GM15510 (cell line): ENCODE data around the gene UBR4.

Experiments
- POLR2A ChIP-seq: IDR thresholded peaks from 3 replicates; pipeline ENCODE4 v1.6.1; 2011; ENCODE audit warnings: borderline replicate concordance; ENCODE audit not compliant: insufficient read length; ENCODE audit errors: extremely low read depth

Gene UBR4

DNA sequence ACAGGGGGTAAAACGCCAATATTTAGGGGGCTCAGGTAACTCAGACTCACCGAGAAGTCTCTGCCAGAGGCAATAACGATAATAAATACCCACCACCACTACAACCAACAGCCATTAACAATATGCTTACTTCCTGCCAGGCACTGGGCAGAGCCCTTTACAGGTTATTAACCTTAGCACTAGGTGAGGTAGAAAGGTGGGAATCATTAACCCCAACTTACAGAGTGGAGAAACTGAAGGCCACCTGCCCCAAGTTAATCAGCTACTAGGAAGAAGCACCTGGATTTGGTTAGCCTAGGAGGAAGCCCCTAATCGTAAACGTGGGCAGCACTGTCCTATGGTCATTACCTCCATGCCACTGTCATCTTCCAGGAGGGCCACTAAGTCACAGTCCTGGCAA is 110.0 kb downstream of the UBR4 start:
- no peak for TF ChIP-seq POLR2A

DNA sequence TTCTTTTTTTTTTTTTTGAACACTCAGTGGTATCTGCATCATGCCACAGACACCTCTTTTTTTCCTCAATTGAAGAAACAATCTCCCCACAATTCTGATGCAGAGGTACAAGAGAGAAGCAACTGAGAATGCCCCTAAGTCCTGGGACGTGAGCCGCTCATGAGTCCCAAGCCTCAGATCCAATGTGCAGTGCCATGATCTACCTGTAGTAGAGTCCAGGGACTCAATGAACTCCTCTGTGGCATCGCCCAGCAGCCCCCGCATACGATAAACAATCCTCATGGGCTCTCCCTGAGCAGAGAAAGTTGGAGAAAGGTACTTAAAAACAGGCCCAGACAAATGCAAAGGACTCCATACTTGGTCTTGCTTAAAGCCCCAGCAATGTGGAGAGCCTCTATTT is 113.1 kb downstream of the UBR4 start:
- no peak for TF ChIP-seq POLR2A

DNA sequence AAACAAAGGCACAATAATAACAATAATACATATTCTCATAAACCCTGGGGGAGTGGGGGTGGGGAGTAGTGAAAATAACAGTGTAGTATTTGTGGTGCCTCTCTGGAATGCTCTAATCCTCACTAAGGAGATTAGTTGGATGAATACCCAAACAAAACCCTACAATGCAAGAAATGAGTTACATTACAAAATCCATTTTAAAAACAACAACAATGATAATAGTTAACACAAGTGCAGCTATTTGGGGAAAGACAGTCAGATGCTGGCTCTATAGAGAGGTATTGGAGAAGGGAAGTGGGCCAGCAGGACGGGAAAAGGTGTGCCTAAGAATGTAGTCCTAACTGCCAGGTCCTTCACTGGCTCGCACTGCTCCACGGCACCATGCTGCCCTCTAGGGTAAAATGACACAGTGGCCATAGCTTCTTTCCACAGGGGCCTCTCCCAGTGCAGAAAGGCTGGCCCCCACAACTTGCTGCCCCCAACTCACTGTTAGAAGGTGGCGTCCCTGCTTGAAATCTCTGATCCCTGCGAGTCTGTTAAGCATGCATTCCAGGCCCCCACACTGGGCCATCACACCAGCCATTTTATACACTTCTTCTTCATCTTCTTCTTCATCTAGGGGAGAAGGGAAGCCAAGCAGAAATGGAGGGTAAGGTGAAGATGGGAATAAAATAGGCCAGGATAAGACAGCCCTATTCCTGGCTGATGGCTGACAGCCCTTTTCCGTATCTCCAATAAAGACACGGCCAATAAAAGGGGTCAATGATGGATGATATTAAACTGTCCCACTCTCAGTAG is 113.8 kb downstream of the UBR4 start:
- no peak for TF ChIP-seq POLR2A

DNA sequence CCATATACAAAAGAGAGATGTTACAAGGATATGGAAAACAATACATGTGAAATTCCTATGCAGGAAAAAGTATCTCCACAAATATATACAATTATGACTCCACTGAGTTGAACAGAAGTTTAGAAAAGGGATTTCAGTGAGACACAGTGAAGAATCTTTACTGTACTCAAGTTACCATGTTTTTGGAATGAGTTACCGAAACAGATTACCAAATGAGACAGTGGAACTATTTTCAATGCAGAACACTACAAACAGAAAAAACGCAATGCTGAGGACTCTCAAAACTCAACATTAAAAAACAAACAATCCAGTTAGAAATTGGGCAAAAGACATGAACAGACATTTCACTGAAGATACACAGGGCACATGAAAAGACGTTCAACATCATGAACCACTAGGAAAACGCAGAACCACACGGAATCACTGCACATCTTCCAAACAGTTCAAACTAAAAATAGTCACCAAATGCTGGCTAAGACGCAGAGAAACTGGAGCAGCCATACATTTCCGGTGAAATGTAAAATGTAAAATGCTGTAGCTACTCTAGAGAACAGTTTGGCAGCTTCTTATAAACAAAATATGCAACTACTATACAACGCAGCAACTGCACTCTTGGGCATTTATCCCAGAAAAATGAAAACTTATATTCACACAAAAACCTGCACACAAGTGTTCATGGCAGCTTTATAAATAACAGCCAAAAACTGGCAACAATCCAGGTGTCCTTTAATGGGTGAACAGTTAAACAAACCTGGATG is 118.7 kb downstream of the UBR4 start:
- TF ChIP-seq POLR2A, result no peak

DNA sequence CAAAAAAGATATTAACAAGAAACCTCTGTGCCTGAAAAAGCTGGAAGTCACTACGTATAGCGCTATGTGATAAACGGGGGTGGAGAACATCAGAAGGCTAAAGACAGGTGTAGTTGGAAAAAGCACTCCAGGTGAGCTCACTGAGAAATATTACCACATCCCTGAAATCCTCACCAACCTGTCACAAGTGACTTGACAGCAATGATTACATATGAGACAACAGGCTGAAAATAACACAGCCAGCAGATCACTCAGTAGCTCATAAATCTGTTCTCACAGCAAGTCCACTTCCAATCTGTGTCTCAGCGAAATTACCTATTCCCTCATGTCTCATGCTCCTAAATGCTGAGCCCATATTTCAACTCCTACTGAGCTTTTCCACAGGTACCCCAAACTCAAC is 120.5 kb downstream of the UBR4 start:
- TF ChIP-seq POLR2A, result no peak

DNA sequence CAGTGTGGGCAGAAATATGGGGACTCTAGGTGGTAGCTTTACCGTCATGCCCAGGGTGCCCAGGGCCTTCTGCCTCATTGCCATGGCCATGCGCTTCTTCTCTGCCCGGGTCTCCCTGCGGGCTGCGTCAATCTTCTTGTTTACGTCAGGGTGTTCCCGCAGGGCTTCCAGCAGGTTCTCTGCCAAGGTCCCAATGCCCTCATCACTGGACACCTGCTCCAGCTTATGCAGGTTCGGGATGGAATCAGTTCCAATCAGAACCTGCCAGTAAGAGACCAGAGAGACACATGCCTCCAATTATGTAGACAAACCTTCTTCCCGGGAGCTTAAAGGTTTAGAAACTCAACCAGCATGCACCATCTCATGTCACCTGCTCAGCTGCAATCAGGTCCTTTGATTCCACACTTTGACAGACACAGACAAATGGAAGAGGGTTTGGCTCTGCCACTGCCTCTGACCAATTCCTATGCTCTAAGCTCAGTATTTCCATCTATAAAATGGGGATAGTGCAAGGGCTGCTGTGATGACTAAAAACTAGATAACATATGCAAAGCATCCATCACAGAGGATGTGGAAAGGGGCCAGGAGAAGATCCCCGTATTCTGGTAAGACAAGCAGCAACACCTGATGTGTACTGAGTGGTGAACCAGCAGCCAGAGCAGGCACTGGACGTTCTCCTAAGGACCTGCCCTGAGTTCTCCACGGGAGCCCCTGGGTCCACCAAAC is 121.2 kb downstream of the UBR4 start:
- TF ChIP-seq POLR2A, result no peak

DNA sequence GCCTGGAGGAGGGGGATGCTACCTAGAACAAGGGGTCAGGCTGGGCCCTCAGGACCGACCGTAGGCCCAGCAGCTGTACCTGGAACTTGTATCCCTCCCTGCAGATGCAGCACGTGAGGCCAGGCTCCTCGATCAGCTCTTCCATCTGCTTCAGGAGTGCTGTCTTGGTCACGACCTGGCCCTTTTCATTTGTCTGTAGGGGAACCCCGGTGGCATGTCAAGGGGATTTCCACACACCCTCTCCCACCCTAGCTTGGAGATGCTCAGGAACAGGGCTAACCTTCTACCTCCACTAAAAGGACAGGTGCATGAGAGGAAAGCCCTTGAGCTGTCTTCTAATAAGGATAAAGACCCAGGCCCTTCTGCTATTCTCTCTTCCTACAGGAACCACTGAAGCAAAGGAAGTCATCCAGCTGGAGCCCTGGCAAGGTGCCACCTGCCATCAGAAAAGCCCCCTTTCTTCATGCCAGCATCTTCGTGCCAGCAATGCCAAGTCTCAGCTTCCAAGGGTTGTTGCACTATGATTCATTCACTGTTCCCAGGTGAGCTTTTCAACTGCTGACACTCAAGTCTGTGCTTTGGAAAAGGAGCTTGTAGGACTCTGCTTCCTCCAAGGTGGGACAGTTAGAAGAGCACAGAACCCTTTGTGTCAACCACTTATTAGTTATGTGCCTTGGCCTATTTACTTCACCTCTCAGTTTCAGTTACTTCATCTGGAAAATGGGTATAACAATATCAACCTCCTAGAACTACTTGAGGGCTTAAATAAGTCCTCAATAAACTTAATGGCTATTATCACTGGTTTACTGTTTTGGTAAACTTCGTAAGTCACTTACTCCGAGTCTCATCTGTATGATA is 122.1 kb downstream of the UBR4 start:
- no peak for TF ChIP-seq POLR2A

DNA sequence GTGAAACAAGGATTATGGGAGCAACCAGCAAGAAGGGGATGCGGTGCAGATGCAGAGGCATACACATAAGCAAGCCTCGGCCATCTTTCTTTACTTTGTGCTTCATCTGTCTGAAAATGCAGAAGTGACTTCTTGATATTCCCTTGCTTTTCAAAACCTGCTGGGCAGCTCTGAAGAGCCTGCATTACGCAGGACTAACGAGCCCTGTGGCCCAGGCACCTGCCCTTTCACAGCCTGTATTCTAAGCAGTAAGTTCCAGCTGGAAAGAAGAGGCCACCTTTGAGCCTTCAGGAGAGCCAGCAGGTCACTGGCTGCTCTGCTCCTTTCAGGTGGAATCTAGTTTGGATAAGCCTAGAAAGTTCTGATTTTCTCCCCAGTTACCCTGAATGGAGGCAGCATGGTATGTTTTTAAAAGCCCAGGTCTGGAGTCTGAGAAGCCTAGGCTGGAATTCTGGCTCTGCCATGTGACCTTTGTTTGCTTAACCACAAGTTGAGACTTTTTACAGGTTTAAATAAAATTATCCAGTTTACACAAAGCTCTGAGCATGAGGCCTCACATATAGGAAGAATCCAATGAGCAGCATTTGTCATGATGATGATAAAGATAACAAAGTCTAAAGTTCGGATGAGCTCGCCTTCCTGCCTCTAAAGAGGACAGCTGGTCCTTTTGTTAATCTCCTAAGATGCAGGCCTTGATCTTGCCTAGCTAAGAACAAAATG is 122.9 kb downstream of the UBR4 start:
- no peak for TF ChIP-seq POLR2A

DNA sequence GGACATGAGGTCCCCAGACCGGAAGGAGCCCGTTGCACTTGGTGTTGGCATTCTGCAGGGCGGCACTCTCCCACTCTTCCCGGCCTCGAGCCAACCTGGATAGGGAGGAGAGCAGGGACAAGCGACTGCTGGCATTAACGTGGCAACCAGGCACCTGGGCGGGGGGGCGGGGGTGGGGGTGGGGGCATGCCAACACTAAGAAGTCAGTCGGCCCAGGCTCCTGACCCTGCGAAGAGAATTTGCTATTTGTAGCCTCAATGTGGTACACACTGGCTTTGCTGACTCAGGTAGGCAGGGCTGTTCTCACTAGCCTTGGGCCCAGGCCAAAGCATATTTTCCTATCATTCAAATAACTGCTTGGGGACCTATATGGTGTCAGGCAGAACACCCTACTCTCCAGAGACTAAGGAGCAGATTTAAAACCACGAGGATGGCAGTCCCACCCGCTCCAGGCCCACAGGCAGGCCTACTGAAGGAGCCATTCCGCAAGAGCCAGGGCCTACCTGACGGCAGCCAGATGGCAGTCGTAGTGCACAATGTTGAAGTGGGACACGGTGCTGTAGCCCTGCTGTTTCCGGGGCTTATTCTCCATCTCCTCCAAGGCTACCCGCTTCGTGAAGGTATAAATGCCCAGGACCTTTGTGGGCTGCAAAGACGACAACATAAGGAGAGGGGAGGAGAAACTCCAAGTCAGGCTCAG is 123.7 kb downstream of the UBR4 start:
- TF ChIP-seq POLR2A, result no peak

DNA sequence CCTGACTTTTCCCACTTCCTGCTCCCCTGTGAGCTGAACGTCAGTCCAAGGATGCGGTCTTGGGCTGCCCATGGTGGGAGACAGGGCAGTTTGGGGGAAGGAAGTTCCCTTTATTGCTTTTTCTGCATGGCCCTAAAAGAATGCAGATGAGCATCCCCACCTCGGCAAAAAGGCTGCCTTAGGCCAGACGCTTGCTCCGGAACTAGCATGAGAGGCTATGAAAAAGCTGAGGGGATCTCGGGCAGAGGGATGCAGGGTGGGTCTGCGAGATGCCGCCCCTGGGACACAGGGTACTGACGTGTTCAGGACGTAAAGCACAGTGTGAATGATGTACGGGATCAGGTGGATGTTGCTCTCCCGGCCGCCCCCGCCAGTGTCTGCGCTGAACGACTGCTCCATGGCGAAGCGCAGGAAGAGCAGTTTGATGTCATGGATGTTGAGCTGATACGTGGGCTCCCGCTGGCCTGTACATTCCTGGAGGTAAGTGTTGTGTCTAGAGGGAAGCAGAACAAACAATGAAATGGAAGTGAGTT is 125.8 kb downstream of the UBR4 start:
- no peak for TF ChIP-seq POLR2A

DNA sequence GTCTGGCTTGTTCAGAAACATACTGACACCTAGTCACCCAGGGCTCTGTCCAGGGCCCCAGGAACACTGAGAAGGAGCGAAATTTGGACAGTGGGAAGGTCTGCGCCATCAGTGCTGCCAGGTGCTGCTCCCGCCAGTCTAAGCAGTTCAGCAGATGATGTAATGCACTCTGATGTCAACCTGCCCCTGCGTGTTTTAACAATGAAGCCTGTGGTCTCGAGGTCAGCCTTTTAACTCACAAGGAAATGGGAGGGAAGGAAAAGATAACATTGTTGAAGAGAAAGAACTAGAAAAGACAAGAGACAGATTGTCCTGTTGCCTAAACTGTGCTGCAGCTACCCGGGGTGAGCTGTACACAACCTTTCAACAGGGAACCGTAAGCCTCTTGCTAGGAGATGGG is 127.0 kb downstream of the UBR4 start:
- no peak for TF ChIP-seq POLR2A

DNA sequence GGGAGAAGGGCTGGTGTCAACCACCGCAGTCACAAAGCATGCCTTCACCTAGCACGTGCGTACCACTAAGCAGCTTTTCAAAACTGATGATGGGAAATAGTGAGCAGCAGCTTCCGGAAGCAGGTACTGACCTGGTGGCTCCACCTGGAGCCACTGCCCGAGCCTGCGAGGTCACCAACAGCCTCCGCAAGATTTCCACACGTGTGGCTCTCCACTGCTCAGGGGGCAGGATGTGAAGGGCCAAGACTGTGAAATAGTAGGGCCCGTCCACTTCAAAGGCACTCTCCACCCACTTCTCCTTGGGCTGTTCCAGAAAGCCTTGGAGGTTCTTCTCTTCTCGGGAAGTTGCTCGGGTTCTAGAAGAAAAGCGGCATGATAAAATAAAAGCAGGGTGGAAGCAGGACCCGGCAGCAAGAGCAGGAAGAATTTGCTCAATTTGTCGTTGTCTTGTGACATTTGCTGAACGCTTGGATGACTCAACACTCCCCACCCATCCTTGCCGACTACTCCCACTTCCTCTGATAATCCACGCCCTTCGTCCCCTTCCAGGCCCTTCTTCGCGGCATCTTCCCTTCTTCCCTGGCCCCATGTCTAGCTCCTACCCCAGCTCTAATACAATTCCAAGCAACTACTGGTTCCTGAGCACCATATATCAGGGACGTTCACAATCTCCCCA is 128.7 kb downstream of the UBR4 start:
- TF ChIP-seq POLR2A, result no peak
